Small intestine (tissue), 7 donors: ENCODE data around the gene ATRN. TPM values are rescaled to one million over a fixed set of nuclear protein-coding genes. Genes with fewer than 3 reads are reported as not detected.
A peak's percentile ranks its signal among the peaks of the same experiment; 100 is the strongest.

ENCODE experiments used
- DNase-seq, 2 donors: peaks; one replicate each; pipeline versions ENCODE4 v3.0.0 to v3.0.0-alpha.2; 2013
- FAIRE-seq: peaks from 2 replicates; lab custom pipeline; 2012; peaks lifted over from hg19 to GRCh38; lab: Jason Lieb, UNC
- H3K27ac ChIP-seq, 3 donors: one replicate each; pipeline ENCODE4 v1.5.1; 2013; ENCODE audit warnings: low read length in 2 of 3, mild to moderate bottlenecking in 2 of 3, control low read depth in 1 of 3, inconsistent platforms in 1 of 3, low read depth in 1 of 3, moderate library complexity in 1 of 3
- H3K27me3 ChIP-seq, 3 donors: one replicate each; pipeline ENCODE4 v1.6.1; 2013; ENCODE audit warnings: low read length in 3 of 3, inconsistent platforms in 1 of 3; ENCODE audit not compliant: control insufficient read depth in 3 of 3, insufficient read depth in 3 of 3
- H3K36me3 ChIP-seq, 3 donors: one replicate each; pipeline ENCODE4 v1.6.1; 2013; ENCODE audit warnings: low read length in 3 of 3, inconsistent platforms in 1 of 3, low read depth in 1 of 3, mild to moderate bottlenecking in 1 of 3, moderate library complexity in 1 of 3; ENCODE audit not compliant: control insufficient read depth in 3 of 3, insufficient read depth in 2 of 3
- H3K4me1 ChIP-seq, 3 donors: one replicate each; pipeline ENCODE4 v1.6.1; 2013; ENCODE audit warnings: low read length in 2 of 3, inconsistent platforms in 1 of 3, low read depth in 1 of 3, mild to moderate bottlenecking in 1 of 3, moderate library complexity in 1 of 3; ENCODE audit not compliant: control insufficient read depth in 3 of 3, insufficient read depth in 2 of 3
- H3K4me3 ChIP-seq, 3 donors: one replicate each; pipeline ENCODE4 v1.5.1; 2013; ENCODE audit warnings: low read length in 3 of 3, control low read depth in 1 of 3, inconsistent platforms in 1 of 3, low read depth in 1 of 3, mild to moderate bottlenecking in 1 of 3, moderate library complexity in 1 of 3
- H3K9me3 ChIP-seq, 2 donors: one replicate each; pipeline ENCODE4 v1.6.1; 2013; ENCODE audit warnings: low read depth in 1 of 2, low read length in 1 of 2; ENCODE audit not compliant: control insufficient read depth in 2 of 2, insufficient read depth in 1 of 2
- WGBS, 3 donors: extraction: QIAGEN DNeasy Blood & Tissue Kit; methylation state at CpG; one replicate each; pipeline ENCODE4 v1.1.7; 2013; 5-methylcytosine and 5-hydroxymethylcytosine counted together
- polyA plus RNA-seq, 4 donors: library from polyadenylated mRNA; stranded (reverse) in 3 of 4; unstranded in 1 of 4; fragments of 200-250 nt in 3 of 4; fragments of 120-200 nt in 1 of 4; gene quantifications; one replicate each; pipeline versions ENCODE4 v1.2.1 to v1.2.3, GENCODE V29; 2013
- donor health status: healthy with polysubstance abuse.
- donor health status: control.
- donor health status: control.
- donor health status: Bipolar disorder and iron deficiency.
- donor health status: healthy.

The ATRN gene
- polyA plus RNA-seq, 4 donors, result 11.4 to 126 (median 19.3) TPM

GRCh38 chr20:3655131-3655405 lies 184.2 kb downstream of the ATRN start:
- 74 to 94% (median 91%) methylated on average over 4 of the region's 4 CpGs for WGBS, 3 donors
- FAIRE-seq, result no peak
- no peak for DNase-seq

GRCh38 chr20:3658019-3658715 lies 187.3 kb downstream of the ATRN start:
- Histone ChIP-seq H3K9me3 (no peaks in the 10 kb centered on the region), H3K36me3 (no peaks in the 10 kb centered on the region), H3K27me3 (peaks cover 9 to 46% (median 12%) of the 10 kb centered on the region in 3 donors), H3K4me1 (no peaks in the 10 kb centered on the region), H3K4me3 (no peak overlapping the region), H3K27ac (no peak overlapping the region)
- 74 to 90% (median 81%) methylated on average over 6 to 7 of the region's 7 CpGs for WGBS, 3 donors
- DNase-seq (no peak), FAIRE-seq (no peak)

More at GRCh38 chr20:3655131-3655405, 184.2 kb downstream of the ATRN start:
- Histone ChIP-seq H3K36me3 (peaks cover 0 to 16% (median 3%) of the 10 kb centered on the region in 3 donors), H3K27me3 (peaks cover 0 to 20% (median under 1%) of the 10 kb centered on the region in 3 donors), H3K4me1 (no peaks in the 10 kb centered on the region), H3K27ac (no peak overlapping the region), H3K4me3 (no peak overlapping the region), H3K9me3 (no peaks in the 10 kb centered on the region)

GRCh38 chr20:3658716-3659491 lies 188.1 kb downstream of the ATRN start:
- no peaks in the 10 kb centered on the region for H3K4me1 ChIP-seq
- WGBS, 3 donors, result 37 to 58% (median 45%) methylated on average over 8 of the region's 8 CpGs
- no peaks in the 10 kb centered on the region for H3K9me3 ChIP-seq
- FAIRE-seq, result no peak
- H3K27ac ChIP-seq, result no peak overlapping the region
- DNase-seq, result peak in 1 of 2 donors; percentile 21
- H3K27me3 ChIP-seq, result peaks cover 9 to 53% (median 12%) of the 10 kb centered on the region in 3 donors
- no peak overlapping the region for H3K4me3 ChIP-seq
- H3K36me3 ChIP-seq, result no peaks in the 10 kb centered on the region

GRCh38 chr20:3659492-3660261 lies 188.9 kb downstream of the ATRN start:
- DNase-seq (no peak), FAIRE-seq (no peak)
- Histone ChIP-seq H3K36me3 (no peaks in the 10 kb centered on the region), H3K9me3 (no peaks in the 10 kb centered on the region), H3K4me3 (no peak overlapping the region), H3K27ac (no peak overlapping the region), H3K4me1 (no peaks in the 10 kb centered on the region), H3K27me3 (peaks cover 9 to 53% (median 12%) of the 10 kb centered on the region in 3 donors)
- WGBS, 3 donors, result 59 to 79% (median 63%) methylated on average over 12 of the region's 12 CpGs

GRCh38 chr20:3660262-3661059 lies 189.6 kb downstream of the ATRN start:
- FAIRE-seq, result no peak

GRCh38 chr20:3661060-3661813 lies 190.4 kb downstream of the ATRN start:
- Histone ChIP-seq H3K27me3 (peaks cover 9 to 56% (median 12%) of the 10 kb centered on the region in 3 donors), H3K9me3 (no peaks in the 10 kb centered on the region), H3K4me1 (no peaks in the 10 kb centered on the region), H3K36me3 (no peaks in the 10 kb centered on the region), H3K4me3 (no peak overlapping the region), H3K27ac (no peak overlapping the region)
- WGBS, 3 donors, result 13 to 18% (median 14%) methylated on average over 41 to 60 of the region's 60 CpGs
- DNase-seq (no peak), FAIRE-seq (no peak)

More at GRCh38 chr20:3660262-3661059, 189.6 kb downstream of the ATRN start:
- WGBS, 3 donors, result 4 to 6% (median 5%) methylated on average over 56 to 75 of the region's 75 CpGs
- H3K27ac ChIP-seq, result no peak overlapping the region
- H3K36me3 ChIP-seq, result no peaks in the 10 kb centered on the region
- no peak overlapping the region for H3K4me3 ChIP-seq
- DNase-seq, result no peak
- H3K27me3 ChIP-seq, result peaks cover 9 to 56% (median 12%) of the 10 kb centered on the region in 3 donors
- no peaks in the 10 kb centered on the region for H3K9me3 ChIP-seq
- no peaks in the 10 kb centered on the region for H3K4me1 ChIP-seq

- H3K27me3 ChIP-seq, result peaks cover 9 to 56% (median 12%) of the 10 kb centered on the region in 3 donors
- no peaks in the 10 kb centered on the region for H3K4me1 ChIP-seq
- DNase-seq (no peak), FAIRE-seq (no peak)
- 69 to 74% (median 70%) methylated on average over 12 of the region's 12 CpGs for WGBS, 3 donors
- no peak overlapping the region for H3K27ac ChIP-seq
- H3K36me3 ChIP-seq, result no peaks in the 10 kb centered on the region
- no peak overlapping the region for H3K4me3 ChIP-seq
- H3K9me3 ChIP-seq, result no peaks in the 10 kb centered on the region
These were observed 191.2 kb downstream of the ATRN start for GRCh38 chr20:3661814-3662665.
